H1 (cell line): ENCODE measurements around the gene TSPAN9. TPM values are rescaled to one million over a fixed set of nuclear protein-coding genes. Genes with fewer than 3 reads are reported as not detected.

Experiments used
- CTCF ChIA-PET: fragments of 300-600 bp; sonication (Branson Sonifier 250); formaldehyde crosslinking; loops from one replicate; lab custom pipeline; 2021; ENCODE audit not compliant: partially characterized antibody; lab: Charles Lee
- POLR2A ChIA-PET: fragments of 300-600 bp; sonication (Branson Sonifier 250); formaldehyde crosslinking; loops from one replicate; lab custom pipeline; 2021; ENCODE audit warnings: inconsistent platforms; ENCODE audit not compliant: partially characterized antibody; lab: Charles Lee
- DNase-seq, 2 experiments: peaks; one replicate each; pipeline versions ENCODE4 v3.0.0 to v3.0.0-alpha.2; 2010 to 2022; ENCODE audit warnings: low spot score in 2 of 2, low read depth in 1 of 2, mixed read lengths in 1 of 2
- FAIRE-seq: peaks from 2 replicates; lab custom pipeline; 2011; peaks lifted over from hg19 to GRCh38; lab: Jason Lieb, UNC
- H2AFZ ChIP-seq: 2 replicates; pipeline ENCODE4 v1.8.1; 2012; ENCODE audit warnings: low read length, inconsistent platforms
- H2AK5ac ChIP-seq: 2 replicates; pipeline ENCODE4 v1.6.1; 2013; ENCODE audit warnings: low read depth, low read length
- H2BK120ac ChIP-seq: replicated peaks from 2 replicates; pipeline ENCODE3; 2013; ENCODE audit warnings: low read depth, low read length, inconsistent platforms
- H2BK12ac ChIP-seq: 2 replicates; pipeline ENCODE4 v1.6.1; 2013; ENCODE audit warnings: low read depth, low read length
- H2BK15ac ChIP-seq: 2 replicates; pipeline ENCODE4 v1.6.1; 2013; ENCODE audit warnings: low read length
- H2BK20ac ChIP-seq: 2 replicates; pipeline ENCODE4 v1.6.1; 2013; ENCODE audit warnings: low read length
- H2BK5ac ChIP-seq: 2 replicates; pipeline ENCODE4 v1.6.1; 2013; ENCODE audit warnings: low read depth, low read length
- H3K14ac ChIP-seq: 2 replicates; pipeline ENCODE4 v1.6.1; 2013; ENCODE audit warnings: inconsistent platforms; ENCODE audit not compliant: insufficient read length
- H3K18ac ChIP-seq: 2 replicates; pipeline ENCODE4 v1.6.1; 2013; ENCODE audit warnings: low read length; ENCODE audit errors: extremely low read depth
- H3K23ac ChIP-seq: 2 replicates; pipeline ENCODE4 v1.6.1; 2013; ENCODE audit warnings: inconsistent platforms; ENCODE audit not compliant: insufficient read length
- H3K23me2 ChIP-seq: 2 replicates; pipeline ENCODE4 v1.6.1; 2013; ENCODE audit warnings: low read depth, low read length
- H3K27ac ChIP-seq: 2 replicates; pipeline ENCODE4 v1.6.1; 2011; ENCODE audit warnings: low read depth, low read length, inconsistent platforms
- H3K27me3 ChIP-seq, 4 experiments: replicated peaks in 1 of 4; 1 replicate in 1 of 4; 2 replicates in 3 of 4; pipeline versions ENCODE4 v1.6.1 to v1.8.1; 2011 to 2013; ENCODE audit warnings: low read length in 3 of 4, mild to moderate bottlenecking in 3 of 4, inconsistent platforms in 2 of 4, mixed read lengths in 2 of 4, moderate library complexity in 1 of 4; ENCODE audit not compliant: control insufficient read depth in 3 of 4, insufficient read depth in 3 of 4; ENCODE audit errors: extremely low read depth in 1 of 4
- H3K36me3 ChIP-seq, 4 experiments: 2 replicates each; pipeline versions ENCODE4 v1.6.1 to v1.8.1; 2011 to 2013; ENCODE audit warnings: mild to moderate bottlenecking in 4 of 4, low read length in 3 of 4, moderate library complexity in 2 of 4, control low read depth in 1 of 4, inconsistent platforms in 1 of 4; ENCODE audit not compliant: insufficient read depth in 4 of 4, control insufficient read depth in 2 of 4
- H3K4ac ChIP-seq: replicated peaks from 2 replicates; pipeline ENCODE3; 2013; ENCODE audit warnings: low read length, low read depth, mixed read lengths, inconsistent platforms; ENCODE audit not compliant: insufficient read length
- H3K4me1 ChIP-seq, 4 experiments: replicated peaks in 1 of 4; 1 replicate in 1 of 4; 2 replicates in 3 of 4; pipeline versions ENCODE4 v1.6.1 to v1.8.1; 2011 to 2013; ENCODE audit warnings: low read length in 3 of 4, inconsistent platforms in 2 of 4, mixed read lengths in 1 of 4; ENCODE audit not compliant: insufficient read depth in 4 of 4, control insufficient read depth in 3 of 4
- H3K4me2 ChIP-seq, 2 experiments: 2 replicates each; pipeline versions ENCODE4 v1.6.1 to v1.8.1; 2011 to 2013; ENCODE audit warnings: low read depth in 2 of 2, low read length in 2 of 2, control low read depth in 1 of 2, inconsistent platforms in 1 of 2, mild to moderate bottlenecking in 1 of 2; ENCODE audit not compliant: insufficient read depth in 1 of 2
- H3K4me3 ChIP-seq, 4 experiments: fragments of 200-600, 300-600 bp in 1 of 4; sonication (generic), shearing (Covaris generic), sonication (Bioruptor Twin) in 1 of 4; 2 replicates each; pipeline versions ENCODE4 v1.5.1 to v1.8.1; 2011 to 2016; ENCODE audit warnings: low read length in 4 of 4, low read depth in 3 of 4, control low read depth in 2 of 4, inconsistent platforms in 2 of 4, mild to moderate bottlenecking in 2 of 4, mixed read lengths in 1 of 4, moderate library complexity in 1 of 4; ENCODE audit not compliant: insufficient read depth in 2 of 4; ENCODE audit errors: extremely low read depth in 1 of 4
- H3K56ac ChIP-seq: replicated peaks from 2 replicates; pipeline ENCODE3; 2013; ENCODE audit warnings: low read depth, mild to moderate bottlenecking, mixed read lengths, low read length, inconsistent platforms; ENCODE audit not compliant: insufficient read length
- H3K79me1 ChIP-seq: 2 replicates; pipeline ENCODE4 v1.6.1; 2013; ENCODE audit warnings: low read depth, low read length, control low read depth
- H3K79me2 ChIP-seq, 2 experiments: 2 replicates each; pipeline versions ENCODE4 v1.6.1 to v1.8.1; 2012 to 2013; ENCODE audit warnings: low read length in 2 of 2, mild to moderate bottlenecking in 2 of 2, inconsistent platforms in 1 of 2; ENCODE audit not compliant: insufficient read depth in 2 of 2, control insufficient read depth in 1 of 2
- H3K9ac ChIP-seq, 4 experiments: replicated peaks in 1 of 4; 1 replicate in 1 of 4; 2 replicates in 3 of 4; pipeline versions ENCODE4 v1.6.1 to v1.8.1; 2011 to 2013; ENCODE audit warnings: low read depth in 3 of 4, low read length in 3 of 4, control low read depth in 2 of 4, mild to moderate bottlenecking in 2 of 4, moderate library complexity in 2 of 4, inconsistent platforms in 1 of 4; ENCODE audit errors: extremely low read depth in 1 of 4
- H3K9me3 ChIP-seq, 2 experiments: 2 replicates each; pipeline versions ENCODE4 v1.6.1 to v1.8.1; 2012 to 2013; ENCODE audit warnings: mild to moderate bottlenecking in 2 of 2, moderate library complexity in 2 of 2, control low read depth in 1 of 2, inconsistent platforms in 1 of 2, low read depth in 1 of 2, low read length in 1 of 2, mixed read lengths in 1 of 2; ENCODE audit not compliant: insufficient read depth in 2 of 2
- H4K20me1 ChIP-seq, 2 experiments: replicated peaks in 1 of 2; 2 replicates each; pipeline versions ENCODE3 to v1.8.1; 2011 to 2013; ENCODE audit warnings: inconsistent platforms in 2 of 2, low read length in 2 of 2, mild to moderate bottlenecking in 1 of 2; ENCODE audit not compliant: insufficient read depth in 2 of 2, control insufficient read depth in 1 of 2
- H4K5ac ChIP-seq: 2 replicates; pipeline ENCODE4 v1.6.1; 2013; ENCODE audit warnings: low read length, low read depth, mixed read lengths, inconsistent platforms; ENCODE audit not compliant: insufficient read length
- H4K8ac ChIP-seq: 2 replicates; pipeline ENCODE4 v1.8.0; 2013; ENCODE audit warnings: mild to moderate bottlenecking, moderate library complexity, low read length, inconsistent platforms; ENCODE audit not compliant: insufficient read depth; ENCODE audit errors: extremely low read depth
- H4K91ac ChIP-seq: replicated peaks from 2 replicates; pipeline ENCODE3; 2013; ENCODE audit warnings: low read length, mixed read lengths, inconsistent platforms; ENCODE audit not compliant: insufficient read length
- ASH2L ChIP-seq: fragments of 200-600, 300-600 bp; sonication (generic); IDR thresholded peaks from one replicate; pipeline ENCODE4 v1.7.1; 2017; ENCODE audit warnings: low read length
- BACH1 ChIP-seq: IDR thresholded peaks from 2 replicates; pipeline ENCODE4 v1.6.1; 2012; ENCODE audit warnings: low read length, improper control_type of control experiment
- CEBPB ChIP-seq: IDR thresholded peaks from 2 replicates; pipeline ENCODE4 v1.6.1; 2012; ENCODE audit warnings: low read depth, low read length
- EZH2 ChIP-seq: fragments of 200-600 bp; sonication (generic); IDR thresholded peaks from 2 replicates; pipeline ENCODE4 v1.7.1; 2012; ENCODE audit warnings: low read depth, mild to moderate bottlenecking, moderate library complexity, low read length, inconsistent platforms; ENCODE audit not compliant: severe bottlenecking
- FOSL1 ChIP-seq: IDR thresholded peaks from 2 replicates; pipeline ENCODE4 v1.6.1; 2011; ENCODE audit warnings: mild to moderate bottlenecking, low read depth, low read length, moderate library complexity; ENCODE audit not compliant: insufficient read depth
- JUND ChIP-seq: IDR thresholded peaks from 2 replicates; pipeline ENCODE4 v1.6.1; 2011; ENCODE audit warnings: mild to moderate bottlenecking, improper control_type of control experiment, low read length
- PHF8 ChIP-seq: fragments of 200-600 bp; sonication (generic); conservative IDR thresholded peaks from 2 replicates; pipeline ENCODE4 v1.7.1; 2012; ENCODE audit warnings: low read depth, mild to moderate bottlenecking, inconsistent platforms, low read length, moderate library complexity
- POLR2A ChIP-seq, 2 experiments: IDR thresholded peaks; 1 replicate in 1 of 2; 2 replicates in 1 of 2; pipeline ENCODE4 v1.6.1; 2011; ENCODE audit warnings: low read depth in 2 of 2, low read length in 2 of 2, mild to moderate bottlenecking in 2 of 2; ENCODE audit errors: control extremely low read depth in 1 of 2
- SIN3A ChIP-seq, 2 experiments: IDR thresholded peaks in 1 of 2; conservative IDR thresholded peaks in 1 of 2; 2 replicates each; pipeline ENCODE4 v1.6.1; 2011 to 2012; ENCODE audit warnings: low read length in 2 of 2, improper control_type of control experiment in 1 of 2, low read depth in 1 of 2, mild to moderate bottlenecking in 1 of 2
- SIRT6 ChIP-seq: IDR thresholded peaks from one replicate; pipeline ENCODE4 v1.7.1; 2012; ENCODE audit warnings: low read length, inconsistent platforms
- SP1 ChIP-seq: IDR thresholded peaks from 2 replicates; pipeline ENCODE4 v1.6.1; 2011; ENCODE audit warnings: low read depth, low read length
- SP4 ChIP-seq: IDR thresholded peaks from 2 replicates; pipeline ENCODE4 v1.6.1; 2012; ENCODE audit warnings: low read length, inconsistent platforms
- TAF1 ChIP-seq: IDR thresholded peaks from 2 replicates; pipeline ENCODE4 v1.6.1; 2011; ENCODE audit warnings: mild to moderate bottlenecking, low read depth, low read length
- WGBS, 2 experiments: shearing (Covaris generic) in 1 of 2; methylation state at CpG; one replicate each; pipeline versions ENCODE4 v1.1.6 to v1.1.7; 2013 to 2015; ENCODE audit warnings: low lambda C conversion rate in 2 of 2, mixed read lengths in 2 of 2, inconsistent platforms in 1 of 2, low coverage in 1 of 2, missing lambda C conversion rate in 1 of 2; ENCODE audit not compliant: insufficient replicate concordance in 2 of 2, insufficient coverage in 1 of 2, insufficient read length in 1 of 2; ENCODE audit errors: extremely low coverage in 1 of 2, missing lambda C conversion rate in 1 of 2; 5-methylcytosine and 5-hydroxymethylcytosine counted together
- polyA plus RNA-seq, 7 experiments: library from polyadenylated mRNA; depleted of rRNA in 3 of 7; stranded (reverse) in 5 of 7; unstranded in 2 of 7; fragments of >200 nt in 5 of 7; fragments of 200-250 nt in 2 of 7; gene quantifications; 1 replicate in 5 of 7; 2 replicates in 1 of 7; 4 replicates in 1 of 7; pipeline versions ENCODE4 v1.2.1 to v1.2.3, GENCODE V29; 2011 to 2013; ENCODE audit warnings: missing spikeins in 2 of 7, mixed read lengths in 2 of 7
- total RNA-seq: library from RNA; stranded (reverse); fragmentation: NEBNext Ultra II Directional; extraction: Animal tissue kit (Norgen Biotek cat#: 25700); gene quantifications from 2 replicates; pipeline ENCODE4 v1.2.1, GENCODE V29; 2021

TSPAN9 gene
- total and polyA plus RNA-seq, 2 of the 8 experiments (the other 6 are each of a cell fraction or from before 2014, with no cell fraction given), result 11.5 to 29.1 TPM

DNA sequence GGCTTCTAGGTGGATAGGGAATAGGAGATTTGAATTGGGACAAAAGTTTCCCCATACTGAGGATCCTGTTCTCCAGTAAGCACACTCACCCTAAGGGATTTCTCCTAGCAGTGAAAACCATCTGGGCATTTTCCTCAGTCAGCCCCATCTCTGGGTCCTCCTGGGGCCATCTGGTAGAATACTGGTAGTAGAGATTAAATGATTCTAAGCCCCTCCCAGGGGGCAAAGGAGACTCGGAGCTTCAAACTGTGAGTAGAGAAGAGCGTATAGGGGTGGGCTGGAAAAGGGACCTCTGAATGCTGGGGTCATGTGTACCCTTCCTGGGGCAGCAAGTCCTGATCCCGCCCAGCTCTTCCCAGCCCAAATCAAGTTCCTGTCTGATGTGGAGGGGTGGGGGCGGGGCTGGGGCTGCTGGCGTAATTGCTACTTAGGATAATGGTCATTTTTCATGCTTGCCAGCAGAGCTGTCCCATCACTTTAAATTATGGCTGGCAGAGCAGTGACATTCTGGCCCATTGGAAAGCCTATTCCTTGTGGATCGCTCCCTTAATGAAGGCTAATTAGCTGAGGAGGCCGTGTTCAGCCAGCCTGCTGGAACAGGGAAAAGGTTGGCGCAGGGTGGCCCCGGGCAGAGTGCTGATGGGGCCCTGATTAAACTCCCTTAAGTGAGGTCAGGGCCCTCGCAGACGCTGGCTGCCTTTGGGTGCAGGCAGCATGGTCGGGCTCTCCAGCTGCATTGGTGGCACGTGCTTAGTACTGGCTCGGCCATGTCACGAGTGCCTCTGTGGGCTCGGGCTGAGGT is 127.8 kb downstream of the TSPAN9 start:
- no peaks in the 10 kb centered on the region for H3K36me3 ChIP-seq
- peaks cover 12% of the 10 kb centered on the region; the same call in 1 of the 2 replicates for H3K23me2 ChIP-seq
- no peak overlapping the region for H3K56ac ChIP-seq
- peaks cover 5 to 10% of the 10 kb centered on the region in 2 experiments for H4K20me1 ChIP-seq
- no peak overlapping the region for H3K23ac ChIP-seq
- 88% methylated on average over 16 of the region's 16 CpGs; no CpG with 5 or more reads in 1 of the 2 experiments for WGBS, 2 experiments
- no peak overlapping the region for H3K4me2 ChIP-seq
- H4K91ac ChIP-seq, result no peak overlapping the region
- no peaks in the 10 kb centered on the region for H3K79me2 ChIP-seq
- H3K14ac ChIP-seq, result no peak overlapping the region
- H2BK20ac ChIP-seq, result no peak overlapping the region
- H2BK12ac ChIP-seq, result no peak overlapping the region; the same call in 1 of the 2 replicates
- H2BK5ac ChIP-seq, result no peak overlapping the region
- no peak overlapping the region for H3K4ac ChIP-seq
- no peak overlapping the region for H3K27ac ChIP-seq
- no peak overlapping the region for H4K8ac ChIP-seq
- no peaks in the 10 kb centered on the region; the same call in 1 of the 2 replicates for H3K79me1 ChIP-seq
- no peak overlapping the region; the same call in 1 of the 2 replicates for H2AK5ac ChIP-seq
- H2BK15ac ChIP-seq, result no peak overlapping the region
- CTCF ChIA-PET, result interaction anchor here (0.6 to 24.7 kb wide), 12 partner anchors 14 to 112 kb away, joined by 3 to 448 read pairs (median 36); no protein-coding TSS in a partner anchor
- POLR2A ChIA-PET, result no interaction called here
- H4K5ac ChIP-seq, result no peak overlapping the region
- no peak overlapping the region; a peak in 1 of 7 replicates for H3K9ac ChIP-seq
- no peak overlapping the region for H3K4me3 ChIP-seq
- H3K27me3 ChIP-seq, result peaks cover 7 to 28% (median 21%) of the 10 kb centered on the region in 4 experiments
- no peak overlapping the region for H3K18ac ChIP-seq
- no peak overlapping the region for H2BK120ac ChIP-seq
- no peak overlapping the region for H2AFZ ChIP-seq
- no peak for DNase-seq
- peaks cover 3 to 14% (median 10%) of the 10 kb centered on the region in 4 experiments for H3K4me1 ChIP-seq
- H3K9me3 ChIP-seq, result no peaks in the 10 kb centered on the region
- no peak for FAIRE-seq
- TF ChIP-seq EZH2 (no peak), CEBPB (no peak), SIRT6 (no peak), FOSL1 (no peak), SIN3A (conservative IDR thresholded peaks at IDR 0.05 in 1 of 2, IDR thresholded peaks at IDR 0.05 in 1 of 2; ENCODE audit: low read depth in 1 of 2, low read length in 2 of 2) (no peak), PHF8 (no peak), SP4 (no peak), JUND (no peak), ASH2L (no peak), TAF1 (no peak), BACH1 (no peak), POLR2A (IDR thresholded peaks at IDR 0.05; ENCODE audit: control extremely low read depth in 1 of 2, low read depth in 2 of 2, low read length in 2 of 2) (no peak), SP1 (no peak)
